HepG2 (cell line): ENCODE data around the gene HTRA2. TPM values are rescaled to one million over a fixed set of nuclear protein-coding genes. Genes with fewer than 3 reads are reported as not detected.

Source experiments
- ARID4A ChIP-seq: sonication (generic); formaldehyde crosslinking; IDR thresholded peaks from 2 replicates; pipeline ENCODE4 v1.5.0; 2020; ENCODE audit warnings: mild to moderate bottlenecking, missing genetic modification reagents, borderline replicate concordance
- HNRNPK ChIP-seq: fragments of 200-400 bp; formaldehyde crosslinking; IDR thresholded peaks from 2 replicates; pipeline ENCODE4 v1.6.1; 2018; ENCODE audit warnings: low read length, low read depth, moderate library complexity, mild to moderate bottlenecking; ENCODE audit not compliant: poor library complexity, severe bottlenecking
- IKZF5 ChIP-seq: IDR thresholded peaks from 2 replicates; pipeline ENCODE4 v1.6.1; 2018; ENCODE audit warnings: missing genetic modification reagents, mild to moderate bottlenecking, missing compliant biosample characterization
- JUNB ChIP-seq: sonication (generic); formaldehyde crosslinking; IDR thresholded peaks from 2 replicates; pipeline ENCODE4 v1.8.0; 2022; ENCODE audit warnings: missing genetic modification reagents, mild to moderate bottlenecking, borderline replicate concordance
- POLR2AphosphoS5 ChIP-seq: IDR thresholded peaks from 2 replicates; pipeline ENCODE4 v1.6.1; 2012; ENCODE audit warnings: low read depth, low read length
- SMARCC2 ChIP-seq: fragments of 450-650 bp; IDR thresholded peaks from 2 replicates; pipeline ENCODE4 v1.6.1; 2017; ENCODE audit warnings: antibody characterized with exemption, mild to moderate bottlenecking
- ZNF546 ChIP-seq: sonication (generic); formaldehyde crosslinking; conservative IDR thresholded peaks from 2 replicates; pipeline ENCODE4 v1.8.1; 2023; ENCODE audit warnings: mild to moderate bottlenecking, missing genetic modification reagents
- ZNF569 ChIP-seq: sonication (generic); formaldehyde crosslinking; IDR thresholded peaks from 2 replicates; pipeline ENCODE4 v1.5.0; 2020; ENCODE audit warnings: mild to moderate bottlenecking, missing genetic modification reagents, moderate library complexity, borderline replicate concordance
- ZNF616 ChIP-seq: sonication (generic); formaldehyde crosslinking; IDR thresholded peaks from 2 replicates; pipeline ENCODE4 v1.5.0; 2020; ENCODE audit warnings: low read depth, mild to moderate bottlenecking, missing genetic modification reagents
- ZNF790 ChIP-seq: sonication (generic); formaldehyde crosslinking; IDR thresholded peaks from 2 replicates; pipeline ENCODE4 v1.8.0; 2022; ENCODE audit warnings: missing genetic modification reagents, mild to moderate bottlenecking, borderline replicate concordance
- ZNF850 ChIP-seq: sonication (generic); formaldehyde crosslinking; conservative IDR thresholded peaks from 2 replicates; pipeline ENCODE4 v1.9.0; 2021; ENCODE audit warnings: mild to moderate bottlenecking, missing genetic modification reagents
- polyA plus RNA-seq, 8 experiments: library from polyadenylated mRNA; depleted of rRNA in 3 of 8; stranded (reverse) in 7 of 8; unstranded in 1 of 8; fragments of >200 nt; fragmentation: Illumina TruSeq in 4 of 8; extraction: Trizol in 4 of 8; gene quantifications; 2 replicates each; pipeline versions ENCODE4 v1.2.1 to v1.2.3, GENCODE V29; 2011 to 2016; ENCODE audit warnings: low read depth in 4 of 8, missing spikeins in 1 of 8, mixed read lengths in 1 of 8; ENCODE audit not compliant: insufficient read depth in 1 of 8
- total RNA-seq, 5 experiments: library from RNA; depleted of rRNA; stranded (reverse); fragments of >200 nt; fragmentation: Illumina TruSeq; extraction: Trizol; gene quantifications; 2 replicates each; pipeline ENCODE4 v1.2.3, GENCODE V29; 2016; ENCODE audit warnings: low read depth in 1 of 5
- TF ChIP-seq, protein P1 (sequence below): sonication (generic); formaldehyde crosslinking; IDR thresholded peaks from 2 replicates; pipeline ENCODE4 v1.4.0; 2020; ENCODE audit warnings: missing genetic modification reagents
- TF ChIP-seq, protein P2 (sequence below): sonication (generic); formaldehyde crosslinking; IDR thresholded peaks from 2 replicates; pipeline ENCODE4 v1.5.1; 2020; ENCODE audit warnings: missing genetic modification reagents, mild to moderate bottlenecking, borderline replicate concordance
- TF ChIP-seq, protein P3 (sequence below): sonication (generic); formaldehyde crosslinking; IDR thresholded peaks from 2 replicates; pipeline ENCODE4 v1.8.1; 2023; ENCODE audit warnings: mild to moderate bottlenecking, missing genetic modification reagents, borderline replicate concordance

Gene HTRA2
- total and polyA plus RNA-seq, 2 of the 13 experiments (the other 11 are each of a cell fraction or from before 2014, with no cell fraction given): 47.7 to 50.3 TPM

GRCh38 chr2:74529357-74530238 is at the start of gene HTRA2, which contains the start of gene AUP1 (continued):
- TF ChIP-seq HNRNPK: peak; percentile 41
- TF ChIP-seq SMARCC2: no peak
- peak; percentile 85 for TF ChIP-seq IKZF5 (CRISPR knock-in tag)
- TF ChIP-seq ZNF546: peak; percentile 69; the same call in 1 of the 2 replicates
- 0 out of 2 replicates have a peak, but pooled peaks have one; percentile 14 for TF ChIP-seq ZNF569 (CRISPR knock-in tag)
- TF ChIP-seq, protein P1, sequence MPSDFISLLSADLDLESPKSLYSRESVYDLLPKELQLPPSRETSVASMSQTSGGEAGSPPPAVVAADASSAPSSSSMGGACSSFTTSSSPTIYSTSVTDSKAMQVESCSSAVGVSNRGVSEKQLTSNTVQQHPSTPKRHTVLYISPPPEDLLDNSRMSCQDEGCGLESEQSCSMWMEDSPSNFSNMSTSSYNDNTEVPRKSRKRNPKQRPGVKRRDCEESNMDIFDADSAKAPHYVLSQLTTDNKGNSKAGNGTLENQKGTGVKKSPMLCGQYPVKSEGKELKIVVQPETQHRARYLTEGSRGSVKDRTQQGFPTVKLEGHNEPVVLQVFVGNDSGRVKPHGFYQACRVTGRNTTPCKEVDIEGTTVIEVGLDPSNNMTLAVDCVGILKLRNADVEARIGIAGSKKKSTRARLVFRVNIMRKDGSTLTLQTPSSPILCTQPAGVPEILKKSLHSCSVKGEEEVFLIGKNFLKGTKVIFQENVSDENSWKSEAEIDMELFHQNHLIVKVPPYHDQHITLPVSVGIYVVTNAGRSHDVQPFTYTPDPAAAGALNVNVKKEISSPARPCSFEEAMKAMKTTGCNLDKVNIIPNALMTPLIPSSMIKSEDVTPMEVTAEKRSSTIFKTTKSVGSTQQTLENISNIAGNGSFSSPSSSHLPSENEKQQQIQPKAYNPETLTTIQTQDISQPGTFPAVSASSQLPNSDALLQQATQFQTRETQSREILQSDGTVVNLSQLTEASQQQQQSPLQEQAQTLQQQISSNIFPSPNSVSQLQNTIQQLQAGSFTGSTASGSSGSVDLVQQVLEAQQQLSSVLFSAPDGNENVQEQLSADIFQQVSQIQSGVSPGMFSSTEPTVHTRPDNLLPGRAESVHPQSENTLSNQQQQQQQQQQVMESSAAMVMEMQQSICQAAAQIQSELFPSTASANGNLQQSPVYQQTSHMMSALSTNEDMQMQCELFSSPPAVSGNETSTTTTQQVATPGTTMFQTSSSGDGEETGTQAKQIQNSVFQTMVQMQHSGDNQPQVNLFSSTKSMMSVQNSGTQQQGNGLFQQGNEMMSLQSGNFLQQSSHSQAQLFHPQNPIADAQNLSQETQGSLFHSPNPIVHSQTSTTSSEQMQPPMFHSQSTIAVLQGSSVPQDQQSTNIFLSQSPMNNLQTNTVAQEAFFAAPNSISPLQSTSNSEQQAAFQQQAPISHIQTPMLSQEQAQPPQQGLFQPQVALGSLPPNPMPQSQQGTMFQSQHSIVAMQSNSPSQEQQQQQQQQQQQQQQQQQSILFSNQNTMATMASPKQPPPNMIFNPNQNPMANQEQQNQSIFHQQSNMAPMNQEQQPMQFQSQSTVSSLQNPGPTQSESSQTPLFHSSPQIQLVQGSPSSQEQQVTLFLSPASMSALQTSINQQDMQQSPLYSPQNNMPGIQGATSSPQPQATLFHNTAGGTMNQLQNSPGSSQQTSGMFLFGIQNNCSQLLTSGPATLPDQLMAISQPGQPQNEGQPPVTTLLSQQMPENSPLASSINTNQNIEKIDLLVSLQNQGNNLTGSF (CRISPR knock-in tag): no peak
- TF ChIP-seq POLR2AphosphoS5: peak; percentile 91
- TF ChIP-seq, protein P2, sequence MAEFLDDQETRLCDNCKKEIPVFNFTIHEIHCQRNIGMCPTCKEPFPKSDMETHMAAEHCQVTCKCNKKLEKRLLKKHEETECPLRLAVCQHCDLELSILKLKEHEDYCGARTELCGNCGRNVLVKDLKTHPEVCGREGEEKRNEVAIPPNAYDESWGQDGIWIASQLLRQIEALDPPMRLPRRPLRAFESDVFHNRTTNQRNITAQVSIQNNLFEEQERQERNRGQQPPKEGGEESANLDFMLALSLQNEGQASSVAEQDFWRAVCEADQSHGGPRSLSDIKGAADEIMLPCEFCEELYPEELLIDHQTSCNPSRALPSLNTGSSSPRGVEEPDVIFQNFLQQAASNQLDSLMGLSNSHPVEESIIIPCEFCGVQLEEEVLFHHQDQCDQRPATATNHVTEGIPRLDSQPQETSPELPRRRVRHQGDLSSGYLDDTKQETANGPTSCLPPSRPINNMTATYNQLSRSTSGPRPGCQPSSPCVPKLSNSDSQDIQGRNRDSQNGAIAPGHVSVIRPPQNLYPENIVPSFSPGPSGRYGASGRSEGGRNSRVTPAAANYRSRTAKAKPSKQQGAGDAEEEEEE (CRISPR knock-in tag): no peak; the same call in 1 of the 2 replicates
- TF ChIP-seq ARID4A (CRISPR knock-in tag): peak; percentile 98
- TF ChIP-seq ZNF616 (CRISPR knock-in tag): 0 out of 2 replicates have a peak, but pooled peaks have one; percentile 11
- TF ChIP-seq ZNF850: peak; percentile 80
- TF ChIP-seq JUNB (CRISPR knock-in tag): no peak
- TF ChIP-seq, protein P3, sequence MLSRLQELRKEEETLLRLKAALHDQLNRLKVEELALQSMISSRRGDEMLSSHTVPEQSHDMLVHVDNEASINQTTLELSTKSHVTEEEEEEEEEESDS: 0 out of 2 replicates have a peak, but pooled peaks have one; percentile 35
- TF ChIP-seq ZNF790 (CRISPR knock-in tag): peak; percentile 66; the same call in 1 of the 2 replicates
